Esophagus mucosa (tissue), 1 donor: ENCODE data around the gene PLPPR5. TPM values are rescaled to one million over a fixed set of nuclear protein-coding genes. Genes with fewer than 3 reads are reported as not detected.
"Not testable (repeated sequence)": the region's sequence is repeated elsewhere in the genome, so short reads cannot be mapped to it uniquely, and the experiment has no call there.

Experiments
- ATAC-seq: fragments of 200-7000 bp; cut with Tn5 transposase; one replicate; pipeline ENCODE4 v1.9.1; 2020
- total RNA-seq: library from RNA; stranded (reverse); gene quantifications from one replicate; pipeline ENCODE4 v1.2.4, GENCODE V29; 2023
- donor health status: DM: yes; HTN: yes; CAD: no.

PLPPR5 gene
- total RNA-seq, result not detected

GRCh38 chr1:99004861-99005442, at the start of gene PLPPR5:
Gene PLPPR5 (minus strand): TSS chr1:99004861. CDS start chr1:99004671, 190 bp downstream.
- peak; percentile 10 for ATAC-seq

- no peak for ATAC-seq
Observed at GRCh38 chr1:99051611-99052283, 47.1 kb upstream of the PLPPR5 start.

- no peak for ATAC-seq
Observed at GRCh38 chr1:99049745-99050144, 45.1 kb upstream of the PLPPR5 start.

GRCh38 chr1:99036746-99037145, 32.1 kb upstream of the PLPPR5 start:
- not testable (repeated sequence) for ATAC-seq

- ATAC-seq, result no peak
Observed at GRCh38 chr1:99018313-99018712, 13.7 kb upstream of the PLPPR5 start.

GRCh38 chr1:99017655-99018054, 13.0 kb upstream of the PLPPR5 start:
- ATAC-seq, result no peak

- no peak for ATAC-seq
Observed at GRCh38 chr1:99010679-99011078, 6.0 kb upstream of the PLPPR5 start.

GRCh38 chr1:99007366-99007765, 2.7 kb upstream of the PLPPR5 start:
- no peak for ATAC-seq

- no peak for ATAC-seq
Observed at GRCh38 chr1:99005537-99005942, 879 bp upstream of the PLPPR5 start.

GRCh38 chr1:99004254-99004860, 304 bp downstream of the PLPPR5 start:
- ATAC-seq, result peak; percentile 31

GRCh38 chr1:99003581-99004253, 944 bp downstream of the PLPPR5 start:
- no peak for ATAC-seq

GRCh38 chr1:98992844-98993243, 11.8 kb downstream of the PLPPR5 start:
- no peak for ATAC-seq

GRCh38 chr1:98991127-98992012, 13.3 kb downstream of the PLPPR5 start:
- ATAC-seq, result peak; percentile 67

- no peak for ATAC-seq
Observed at GRCh38 chr1:98989556-98989907, 15.1 kb downstream of the PLPPR5 start.

GRCh38 chr1:98988904-98989555, 15.6 kb downstream of the PLPPR5 start:
- ATAC-seq, result no peak

GRCh38 chr1:98985687-98986086, 19.0 kb downstream of the PLPPR5 start:
- no peak for ATAC-seq

- no peak for ATAC-seq
Observed at GRCh38 chr1:98981917-98982513, 22.6 kb downstream of the PLPPR5 start.

- ATAC-seq, result no peak
Observed at GRCh38 chr1:98979463-98979862, 25.2 kb downstream of the PLPPR5 start.

- no peak for ATAC-seq
Observed at GRCh38 chr1:98975810-98976209, 28.9 kb downstream of the PLPPR5 start.

GRCh38 chr1:98975113-98975512, 29.5 kb downstream of the PLPPR5 start:
- ATAC-seq, result no peak

- ATAC-seq, result no peak
Observed at GRCh38 chr1:98969798-98970490, 34.7 kb downstream of the PLPPR5 start.
